Embryonic facial prominence (tissue), 1 donor: Measurements from ENCODE around the gene PAX3.

Source experiments
- DNase-seq: peaks from one replicate; pipeline ENCODE4 v3.0.0-alpha.2; 2016; ENCODE audit errors: extremely low spot score

PAX3 gene

GRCh38 chr2:222296911-222297599 lies 1.7 kb downstream of the PAX3 start:
- DNase-seq, result no peak

- DNase-seq, result no peak
These were observed 2.5 kb downstream of the PAX3 start for GRCh38 chr2:222296311-222296741.

- no peak for DNase-seq
These were observed 3.3 kb downstream of the PAX3 start for GRCh38 chr2:222295368-222296062.

GRCh38 chr2:222294996-222295367 lies 3.8 kb downstream of the PAX3 start:
- no peak for DNase-seq

- no peak for DNase-seq
These were observed 4.9 kb downstream of the PAX3 start for GRCh38 chr2:222293660-222294630.

GRCh38 chr2:222292149-222293134 lies 6.4 kb downstream of the PAX3 start:
- no peak for DNase-seq

- DNase-seq, result no peak
These were observed 7.3 kb downstream of the PAX3 start for GRCh38 chr2:222291485-222291841.

GRCh38 chr2:222290736-222291484 lies 7.9 kb downstream of the PAX3 start:
- no peak for DNase-seq

GRCh38 chr2:222290401-222290735 lies 8.4 kb downstream of the PAX3 start:
- no peak for DNase-seq

GRCh38 chr2:222289278-222290160 lies 9.3 kb downstream of the PAX3 start:
- DNase-seq, result no peak

GRCh38 chr2:222288590-222289277 lies 10.1 kb downstream of the PAX3 start:
- DNase-seq, result no peak

- no peak for DNase-seq
These were observed 10.8 kb downstream of the PAX3 start for GRCh38 chr2:222287862-222288479.

- no peak for DNase-seq
These were observed 14.3 kb downstream of the PAX3 start for GRCh38 chr2:222284466-222284865.

- DNase-seq, result no peak
These were observed 15.2 kb downstream of the PAX3 start for GRCh38 chr2:222283634-222284033.

- no peak for DNase-seq
These were observed 17.3 kb downstream of the PAX3 start for GRCh38 chr2:222281506-222281905.

- no peak for DNase-seq
These were observed 18.0 kb downstream of the PAX3 start for GRCh38 chr2:222280795-222281194.

- DNase-seq, result no peak
These were observed 26.3 kb downstream of the PAX3 start for GRCh38 chr2:222272446-222273015.

- no peak for DNase-seq
These were observed 26.9 kb downstream of the PAX3 start for GRCh38 chr2:222271854-222272253.
